Suppressor macrophage treated with lipopolysaccharide for 4 hours (primary cell): ENCODE results near the gene HBQ1.
"Not testable (repeated sequence)": the region's sequence is repeated elsewhere in the genome, so short reads cannot be mapped to it uniquely, and the experiment has no call there.

Experiments
- DNase-seq: peaks from one replicate; pipeline ENCODE4 v3.0.0-alpha.2; 2020

The HBQ1 gene

GRCh38 chr16:211631-212180 is 31.4 kb downstream of the HBQ1 start:
- not testable (repeated sequence) for DNase-seq

- DNase-seq: no peak
These were observed 32.7 kb downstream of the HBQ1 start for GRCh38 chr16:212999-213398.

- no peak for DNase-seq
These were observed 39.8 kb downstream of the HBQ1 start for GRCh38 chr16:220021-220420.

- DNase-seq: no peak
These were observed 48.0 kb downstream of the HBQ1 start for GRCh38 chr16:228151-228851.

- peak; percentile 89 for DNase-seq
These were observed 48.8 kb downstream of the HBQ1 start, which contains the start of gene LUC7L for GRCh38 chr16:228852-229730. Gene LUC7L (minus strand): TSS chr16:229449. CDS start chr16:229339, 110 bp downstream.

- DNase-seq: no peak
These were observed 49.5 kb downstream of the HBQ1 start for GRCh38 chr16:229731-230281.

- not testable (repeated sequence) for DNase-seq
These were observed 50.1 kb downstream of the HBQ1 start for GRCh38 chr16:230351-230750.
